Head of caudate nucleus (tissue), 42 donors: ENCODE measurements around the gene TPST1.
"Not testable (repeated sequence)": the region's sequence is repeated elsewhere in the genome, so short reads cannot be mapped to it uniquely, and the experiment has no call there.

Experiments
- DNase-seq, 42 donors: peaks; one replicate each; pipeline versions ENCODE4 v3.0.0 to v3.0.0-alpha.2; 2020 to 2021; ENCODE audit warnings: mixed read lengths in 7 of 42
- intact Hi-C: fragments of 100-400 bp; cut with DNase I; formaldehyde crosslinking; loops from one replicate; pipeline ENCODE4 v1.15.0; 2022

Gene TPST1

DNA sequence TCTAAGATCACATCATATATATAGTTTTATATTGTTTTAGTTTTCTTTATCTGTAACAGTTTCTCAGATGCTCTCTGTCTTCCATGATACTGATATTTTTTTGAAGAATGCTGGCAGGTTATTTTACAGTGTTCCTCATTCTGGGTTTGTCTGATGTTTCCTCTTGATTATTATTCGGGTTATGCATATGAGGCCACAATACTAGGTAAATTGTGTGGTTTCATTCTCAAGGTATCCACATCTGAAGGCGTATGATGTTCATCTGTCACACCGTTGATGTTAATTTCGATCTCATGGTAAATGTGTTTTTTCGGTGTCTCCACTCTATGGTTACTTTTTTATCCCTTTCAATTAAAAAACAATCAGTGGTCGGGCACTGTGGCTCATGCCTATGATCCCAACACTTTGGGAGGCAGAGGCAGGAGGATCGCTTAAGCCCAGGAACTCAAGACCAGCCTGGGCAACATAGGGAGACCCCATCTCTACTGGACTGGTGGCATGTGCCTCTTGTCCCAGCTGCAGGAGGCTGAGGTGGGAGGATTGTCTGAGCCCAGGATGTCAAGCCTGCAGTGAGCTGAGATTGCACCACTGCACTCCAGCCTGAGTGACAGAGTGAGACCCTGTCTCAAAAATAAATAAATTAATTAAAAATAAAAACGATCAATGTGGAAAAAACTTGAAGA, 108.9 kb downstream of the TPST1 start:
- intact Hi-C loops, result no loop called here
- DNase-seq, result no peak

DNA sequence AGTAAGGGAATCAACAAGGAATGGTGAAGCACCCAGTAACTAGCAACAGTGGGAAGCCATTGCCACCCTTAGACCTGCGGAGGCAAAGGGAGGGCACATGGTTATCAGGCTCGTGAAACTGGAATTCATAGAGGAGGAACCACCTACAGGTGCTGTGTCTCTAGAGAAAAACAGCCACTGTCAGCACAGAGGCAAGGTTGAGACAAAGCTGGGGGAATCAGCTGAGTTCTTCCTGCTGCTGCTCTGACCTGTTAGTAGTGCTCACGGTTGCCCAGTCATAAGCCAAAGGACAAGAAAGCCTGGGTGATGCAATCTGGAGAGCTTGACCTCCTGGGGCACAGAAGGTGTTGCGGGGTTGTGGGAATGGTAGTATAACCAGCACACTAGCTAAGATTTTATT, 110.1 kb downstream of the TPST1 start:
- peak in 4 of 42 donors; percentile 4 to 16 (median 10) for DNase-seq
- intact Hi-C loops, result no loop called here

DNA sequence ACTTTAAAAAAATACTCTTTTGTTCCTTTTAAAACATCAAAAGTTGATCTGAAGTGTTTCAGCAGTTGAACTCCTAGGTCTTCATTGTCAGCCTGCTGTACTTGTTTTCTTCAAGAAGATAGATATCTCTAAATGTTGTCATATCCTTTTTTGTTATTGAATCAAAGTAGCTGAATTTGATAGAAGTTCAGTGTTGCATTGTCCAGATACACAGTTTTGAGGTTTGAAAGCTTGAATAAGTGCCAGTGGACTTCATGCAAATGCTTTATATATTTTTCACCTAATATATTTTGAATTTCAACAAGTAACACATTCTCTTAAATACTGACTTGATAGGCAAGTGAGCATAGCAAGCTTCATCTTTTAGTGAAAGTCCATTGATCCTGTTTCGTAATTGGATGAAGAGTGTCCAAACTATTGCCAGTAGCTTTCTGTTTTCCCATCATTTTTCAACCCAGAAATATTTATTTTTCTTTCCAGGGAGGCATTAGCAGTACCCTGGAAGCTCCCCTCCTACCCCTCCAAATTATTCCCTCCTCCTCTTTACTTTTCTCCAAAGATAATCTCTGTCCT, 114.4 kb downstream of the TPST1 start:
- no peak for DNase-seq
- intact Hi-C loops, result no loop called here

DNA sequence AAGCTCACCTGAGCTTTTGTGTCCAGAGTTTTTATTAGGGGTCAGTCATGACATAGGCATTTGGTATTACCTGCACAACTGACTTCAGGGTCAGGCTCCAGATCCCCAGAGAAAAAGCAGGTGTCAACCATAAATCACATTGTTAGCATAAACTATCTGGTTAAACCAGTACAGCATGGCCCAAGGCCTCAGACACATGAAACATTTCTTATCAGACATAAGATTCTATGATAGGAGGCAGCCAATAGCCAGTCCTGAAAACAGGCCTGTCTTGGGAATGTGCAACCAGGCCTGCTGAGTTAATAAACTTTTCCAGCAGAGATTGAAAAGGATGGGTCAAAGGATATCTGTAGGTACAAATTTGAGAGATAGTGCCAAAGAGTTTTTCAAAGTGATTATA, 116.1 kb downstream of the TPST1 start:
- DNase-seq, result no peak
- intact Hi-C loops, result no loop called here

DNA sequence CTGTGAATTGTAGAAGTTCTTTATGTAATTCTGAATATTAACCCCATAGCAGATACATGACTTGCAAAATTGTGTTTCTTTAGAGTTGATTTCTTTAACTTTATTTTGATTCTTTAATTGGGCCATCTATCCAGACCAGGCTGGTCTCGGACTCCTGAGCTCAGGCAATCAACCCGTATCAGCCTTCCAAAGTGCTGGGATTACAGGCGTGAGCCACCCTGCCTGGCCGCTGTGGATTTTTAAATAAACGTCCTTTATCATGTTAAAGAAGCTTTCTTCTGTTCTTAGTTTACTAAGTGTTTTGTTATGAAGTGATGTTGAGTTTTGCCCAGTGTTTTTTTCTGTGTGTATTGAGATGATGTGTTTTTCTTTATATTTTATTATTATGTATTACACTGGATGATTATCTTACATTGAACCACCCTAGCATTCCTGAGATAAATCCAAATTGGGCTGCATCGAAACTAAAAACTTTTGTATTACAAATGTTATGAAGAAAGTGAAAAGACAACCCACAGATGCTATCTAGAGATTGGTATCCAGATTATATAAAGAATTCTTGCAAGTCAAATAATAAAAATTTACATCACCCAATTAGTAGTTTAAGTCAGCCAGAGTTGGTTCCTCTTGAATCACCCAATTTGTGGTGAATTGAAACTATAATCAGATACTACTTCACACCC, 118.1 kb downstream of the TPST1 start:
- intact Hi-C loops, result no loop called here
- DNase-seq, result no peak

DNA sequence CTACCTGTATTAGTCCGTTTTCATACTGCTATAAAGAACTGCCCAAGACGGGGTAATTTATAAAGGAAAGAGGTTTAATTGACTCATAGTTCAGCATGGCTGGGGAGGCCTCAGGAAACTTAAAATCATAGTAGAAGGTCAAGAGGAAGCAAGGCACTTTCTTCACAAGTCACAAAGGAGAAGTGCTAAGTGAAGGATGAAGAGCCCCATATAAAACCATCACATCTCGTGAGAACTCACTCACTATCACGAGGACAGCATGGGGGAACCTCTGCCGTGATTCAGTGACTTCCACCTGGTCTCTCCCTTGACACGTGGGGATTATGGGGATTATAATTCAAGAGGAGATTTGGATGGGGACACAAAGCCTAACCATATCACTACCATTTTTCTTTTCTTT, 119.9 kb downstream of the TPST1 start:
- DNase-seq, intact Hi-C loops: not testable (repeated sequence)

DNA sequence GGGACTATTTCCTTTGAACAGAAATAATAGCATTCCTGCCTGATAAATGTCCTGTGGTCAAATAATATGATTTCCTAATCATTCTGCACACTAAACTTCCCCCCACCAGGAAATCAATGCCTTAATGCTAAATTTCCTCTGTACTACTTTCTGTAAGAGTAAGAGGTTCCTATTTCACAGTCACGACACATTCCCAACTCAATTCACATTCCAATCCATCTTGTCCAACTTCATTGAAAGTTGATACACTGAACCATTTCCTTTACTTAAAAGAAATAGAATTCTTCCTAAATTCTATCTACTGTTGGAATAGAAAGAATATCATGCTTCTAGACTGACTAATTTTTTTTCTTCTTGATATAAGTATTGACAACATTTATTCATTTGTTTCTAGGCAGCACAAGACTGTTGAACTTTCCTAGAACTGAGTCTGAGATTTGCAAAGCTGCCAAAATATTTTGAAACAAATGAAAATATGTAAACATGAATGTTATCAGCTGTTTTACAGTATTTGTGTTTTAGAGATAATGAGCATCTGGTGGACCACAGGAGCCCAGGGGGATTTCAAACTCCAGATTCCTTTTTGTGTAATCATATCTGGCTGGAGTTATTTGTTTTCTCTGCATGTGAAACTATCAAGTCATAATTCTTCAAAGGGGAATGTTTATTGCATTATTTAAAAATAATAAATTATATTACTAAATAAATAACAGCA, 121.5 kb downstream of the TPST1 start:
- intact Hi-C loops, result no loop called here
- DNase-seq, result no peak

DNA sequence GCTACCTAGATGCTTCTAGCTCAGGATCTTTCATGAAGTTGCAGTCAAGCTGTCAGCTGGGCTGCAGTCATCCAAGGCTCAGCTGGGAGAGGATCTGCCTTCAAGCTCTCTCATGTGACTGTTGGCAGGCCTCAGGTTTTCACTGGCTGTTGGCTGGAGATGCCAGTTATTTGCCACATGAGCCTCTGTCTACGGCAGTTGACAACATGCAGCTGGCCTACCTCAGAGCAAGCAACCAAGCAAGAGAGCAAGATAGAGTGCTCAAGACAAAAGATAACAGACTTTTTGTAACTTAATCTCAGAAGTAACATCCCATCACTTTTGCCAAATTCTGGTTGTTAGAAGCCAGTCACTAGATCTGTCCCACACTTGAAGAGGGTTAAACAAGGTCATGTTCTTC, 125.8 kb downstream of the TPST1 start:
- intact Hi-C loops, result loop anchor here (10.0 kb wide), 1 partner anchor 1026 kb away; no protein-coding TSS in a partner anchor
- DNase-seq, result peak in 21 of 42 donors; percentile 7 to 66 (median 32)

DNA sequence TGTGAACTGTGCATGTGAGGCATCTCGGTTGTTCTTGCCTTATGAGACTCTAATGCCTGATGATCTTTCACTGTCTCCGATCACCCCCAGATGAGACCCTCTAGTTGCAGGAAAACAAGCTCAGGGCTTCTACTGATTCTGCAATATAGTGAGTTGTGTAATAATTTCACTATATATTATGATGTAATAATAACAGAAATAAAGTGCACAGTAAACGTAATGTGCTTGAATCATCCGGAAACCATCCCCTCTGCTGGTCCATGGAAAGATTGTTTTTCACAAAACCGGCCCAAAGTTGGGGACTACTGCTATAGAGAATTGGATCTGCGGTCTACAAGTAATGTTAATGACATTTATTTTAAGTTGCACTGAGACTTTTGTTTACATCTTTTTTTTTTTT, 126.7 kb downstream of the TPST1 start:
- DNase-seq, result no peak
- intact Hi-C loops, result loop anchor here (10.0 kb wide), 1 partner anchor 1027 kb away; no protein-coding TSS in a partner anchor

DNA sequence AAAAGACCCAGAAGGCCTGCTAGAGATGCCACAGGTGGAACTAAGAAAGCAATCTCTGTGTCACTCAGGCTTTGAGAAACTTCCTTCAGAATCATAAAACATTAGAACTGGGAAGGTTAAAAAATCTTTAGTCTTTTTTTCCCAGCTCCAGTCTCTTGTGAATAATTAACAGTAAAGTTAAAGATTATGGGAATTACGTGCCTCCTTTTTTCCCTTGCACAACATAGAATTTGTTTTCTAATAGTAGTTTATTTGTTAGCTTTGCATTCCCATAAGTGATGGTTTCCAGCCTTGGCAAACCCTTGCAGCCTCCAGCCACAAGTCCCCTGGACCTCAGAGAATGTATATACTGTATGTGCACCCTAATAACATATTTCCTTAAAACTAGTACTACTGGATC, 128.3 kb downstream of the TPST1 start:
- no peak for DNase-seq
- intact Hi-C loops, result loop anchor here (10.0 kb wide), 1 partner anchor 1029 kb away; no protein-coding TSS in a partner anchor

DNA sequence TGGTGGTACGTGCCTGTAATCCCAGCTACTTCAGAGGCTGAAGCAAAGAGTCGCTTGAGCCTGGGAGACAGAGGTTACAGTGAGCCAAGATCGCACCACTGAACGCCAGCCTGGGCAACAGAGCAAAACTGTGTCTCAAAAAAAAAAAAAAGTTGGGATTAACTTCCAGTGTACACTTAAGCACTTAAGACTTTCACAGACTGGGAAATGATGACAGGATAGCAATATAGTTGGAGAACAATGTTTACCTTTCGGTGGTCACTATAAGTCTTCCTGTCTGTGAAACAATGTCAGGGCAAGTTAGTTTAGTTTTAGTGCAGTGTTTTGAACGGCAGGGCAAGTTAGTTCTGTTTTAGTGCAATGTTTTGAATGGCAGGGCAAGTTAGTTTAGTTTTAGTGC, 130.2 kb downstream of the TPST1 start:
- DNase-seq, result no peak
- intact Hi-C loops, result loop anchor here (10.0 kb wide), 1 partner anchor 1031 kb away; no protein-coding TSS in a partner anchor

DNA sequence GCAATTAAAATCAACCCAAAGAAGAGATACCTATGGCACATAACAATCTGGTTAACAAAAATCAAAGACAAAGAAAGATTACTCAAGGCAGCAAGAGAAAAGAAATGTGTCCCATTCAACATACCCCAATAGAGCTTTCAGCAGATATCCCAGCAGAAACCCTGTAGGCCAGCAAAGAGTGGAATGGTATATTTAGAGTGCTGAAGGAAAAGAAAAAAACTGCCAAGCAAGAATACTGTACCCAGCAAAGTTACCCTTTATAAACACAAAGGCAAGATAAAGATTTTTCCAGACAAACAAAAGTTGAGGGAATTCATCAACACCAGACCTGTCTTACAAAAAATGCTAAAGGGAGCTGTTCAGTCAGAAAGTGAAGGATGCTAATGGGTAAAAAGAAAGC, 131.6 kb downstream of the TPST1 start:
- intact Hi-C loops, result loop anchor here (10.0 kb wide), 1 partner anchor 1032 kb away; no protein-coding TSS in a partner anchor
- DNase-seq, result no peak

DNA sequence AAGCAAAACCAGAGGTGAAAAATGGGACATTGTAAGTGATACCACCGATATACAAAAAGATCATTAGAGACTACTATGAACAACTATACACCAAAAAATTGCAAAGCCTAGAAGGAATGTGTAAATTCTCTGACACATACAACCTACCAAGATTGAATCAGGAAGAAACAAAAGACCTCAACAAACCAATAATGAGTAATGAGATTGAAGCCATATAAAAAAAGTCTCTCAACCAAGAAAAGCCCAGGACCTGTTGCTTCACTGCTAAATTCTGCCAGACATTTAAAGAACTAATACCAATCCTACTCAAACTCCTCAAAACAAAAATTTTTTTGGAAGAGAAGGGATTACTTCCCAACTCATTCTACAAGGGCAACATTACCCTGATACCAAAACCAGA, 134.0 kb downstream of the TPST1 start:
- intact Hi-C loops, result loop anchor here (10.0 kb wide), 1 partner anchor 1034 kb away; no protein-coding TSS in a partner anchor
- DNase-seq, result no peak

DNA sequence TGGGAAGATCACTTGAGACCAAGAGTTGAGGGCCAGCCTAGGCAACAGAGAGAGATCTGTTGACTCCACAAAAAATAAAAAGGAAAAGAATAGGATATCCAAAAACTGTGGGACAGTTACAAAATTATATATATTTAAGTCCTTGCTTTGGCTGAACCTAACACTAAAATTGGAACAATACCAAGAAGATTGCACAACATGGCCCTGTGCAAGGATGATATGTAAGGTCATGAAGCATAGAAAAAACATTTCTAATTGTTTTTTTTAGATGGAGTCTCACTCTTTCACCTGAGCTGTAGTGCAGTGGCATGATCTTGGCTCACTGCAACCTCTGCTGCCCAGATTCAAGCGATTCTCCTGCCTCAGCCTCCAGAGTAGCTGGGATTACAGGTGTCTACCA, 139.0 kb downstream of the TPST1 start:
- intact Hi-C loops, result no loop called here
- DNase-seq, result no peak

DNA sequence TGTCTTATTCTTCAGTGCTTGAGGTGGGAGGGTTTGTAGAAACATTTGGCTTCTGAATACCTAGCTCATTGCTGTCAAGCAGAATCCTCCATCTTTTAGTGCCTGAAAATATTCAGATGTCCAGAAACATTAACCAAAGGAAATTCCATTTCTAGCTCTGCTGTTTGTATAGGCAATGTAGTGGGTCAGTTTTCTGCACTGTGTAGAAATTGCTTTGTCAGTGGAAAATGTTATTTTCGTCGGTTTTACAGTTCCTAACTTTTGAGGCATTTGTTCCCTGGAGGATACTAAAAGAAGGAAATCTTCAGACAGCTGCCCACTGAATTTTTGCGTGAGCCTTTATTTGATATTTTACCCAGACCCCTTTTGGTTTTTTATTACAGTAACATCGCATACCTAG, 143.4 kb downstream of the TPST1 start:
- DNase-seq, result no peak
- intact Hi-C loops, result no loop called here

DNA sequence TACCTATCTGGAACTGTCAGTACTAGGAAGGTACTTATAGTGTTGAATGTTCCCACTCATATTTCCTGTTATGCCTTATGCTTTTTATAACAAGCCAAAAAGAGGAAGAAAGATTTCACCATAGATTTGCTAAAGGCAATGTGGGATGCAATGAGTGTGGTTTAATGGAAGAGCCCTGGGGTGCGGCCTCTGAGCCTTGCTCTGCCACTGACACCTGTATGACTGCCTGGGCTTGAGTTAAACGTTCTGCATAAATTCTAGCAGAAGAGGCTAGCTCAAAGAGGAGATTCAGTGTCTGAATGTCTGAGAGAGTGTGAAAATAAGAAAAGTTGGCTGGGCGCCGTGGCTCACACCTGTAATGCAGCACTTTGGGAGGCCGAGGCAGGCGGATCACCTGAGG, 143.8 kb downstream of the TPST1 start:
- DNase-seq, result peak in 24 of 42 donors; percentile 7 to 60 (median 32)
- intact Hi-C loops, result no loop called here

DNA sequence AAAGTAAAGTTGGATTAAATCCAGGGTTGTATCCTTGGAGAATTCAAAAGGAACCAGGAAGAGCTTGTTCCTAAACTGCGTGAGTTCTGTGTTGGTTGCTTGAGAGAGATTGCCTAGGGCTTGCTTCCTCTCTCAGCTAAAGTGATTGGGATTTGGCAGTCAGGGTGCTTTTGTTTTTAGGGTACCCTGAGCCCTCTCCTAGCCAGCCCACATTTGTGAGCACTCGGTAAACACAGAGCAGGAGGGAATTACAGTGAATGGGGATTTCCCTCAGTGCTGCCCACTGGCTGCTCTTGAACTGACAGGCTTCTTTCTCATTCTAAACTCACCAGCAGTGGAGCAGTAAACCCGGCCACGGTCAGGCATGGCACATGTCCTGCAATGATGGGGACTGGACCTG, 146.9 kb downstream of the TPST1 start:
- peak in 4 of 42 donors; percentile 6 to 44 (median 16) for DNase-seq
- intact Hi-C loops, result no loop called here

DNA sequence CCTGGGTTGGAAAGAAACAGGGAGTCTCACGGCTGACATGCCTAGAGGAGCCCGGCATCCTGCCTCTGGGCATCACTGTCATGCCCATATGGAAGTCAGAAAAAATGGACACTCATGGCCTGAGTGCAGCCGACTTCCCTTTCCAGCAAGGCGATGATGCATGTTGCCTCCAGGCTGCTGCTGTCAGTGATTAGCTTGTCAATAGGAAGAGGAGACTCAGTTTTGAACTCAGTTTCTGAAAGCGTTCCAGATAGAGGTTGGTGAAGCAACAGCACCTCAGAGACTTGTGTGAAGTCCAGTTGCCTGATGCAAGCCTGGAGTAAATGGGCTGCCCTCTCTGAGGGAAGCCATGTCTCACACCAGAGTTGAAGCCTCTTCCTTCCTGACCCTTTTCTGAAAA, 148.4 kb downstream of the TPST1 start:
- intact Hi-C loops, result no loop called here
- DNase-seq, result no peak

DNA sequence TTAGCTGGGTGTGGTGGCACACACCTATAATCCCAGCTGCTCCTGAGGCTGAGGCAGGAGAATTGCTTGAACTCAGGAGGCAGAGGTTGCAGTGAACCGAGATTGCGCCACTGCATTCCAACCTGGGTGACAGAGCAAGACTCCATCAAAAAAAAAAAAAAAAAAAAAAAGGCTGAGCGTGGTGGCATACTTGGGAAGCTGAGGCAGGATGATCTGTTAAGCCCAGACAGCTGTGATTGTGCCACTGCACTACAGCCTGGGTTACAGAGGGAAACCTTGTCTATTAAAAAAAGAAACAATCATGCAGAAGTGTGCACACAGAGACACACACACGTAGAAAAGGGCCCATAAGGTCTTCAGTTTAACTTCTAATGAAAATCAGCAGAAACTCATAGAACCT, 150.6 kb downstream of the TPST1 start:
- DNase-seq, result no peak
- intact Hi-C loops, result no loop called here

DNA sequence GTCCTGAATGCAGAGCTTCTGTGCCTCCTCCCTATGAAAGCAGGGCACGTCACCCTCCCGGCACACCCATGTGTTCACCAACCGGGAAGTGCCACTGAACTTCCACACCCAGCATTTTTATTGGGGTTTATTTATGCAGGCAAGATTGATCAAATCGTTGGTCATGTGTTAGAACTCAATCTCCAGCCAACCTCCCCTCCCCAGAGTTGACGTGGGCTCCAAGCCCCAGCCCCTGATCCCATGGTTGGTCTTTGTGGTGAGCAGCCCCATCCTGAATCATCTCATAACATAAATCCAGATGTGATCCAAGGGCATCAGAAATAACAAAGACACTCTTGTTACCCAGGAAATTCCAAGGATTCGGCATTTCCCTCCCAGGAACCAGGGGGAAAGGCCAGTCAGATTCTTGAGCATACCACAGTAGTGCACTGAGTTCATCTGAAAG, 151.2 kb downstream of the TPST1 start:
- no peak for DNase-seq
- intact Hi-C loops, result no loop called here
